ENCODE results near the gene ENPP1.
"Not testable (repeated sequence)": the region's sequence is repeated elsewhere in the genome, so short reads cannot be mapped to it uniquely, and the experiment has no call there.

Gene ENPP1

GRCh38 chr6:131910219-131910589 is 102.4 kb downstream of the ENPP1 start:
- no peaks in the 10 kb centered on the region for H3K9me3 ChIP-seq (ENCODE audit: control insufficient read depth, low read length)
- H2AFZ ChIP-seq = no peak overlapping the region
- H3K79me2 ChIP-seq = no peaks in the 10 kb centered on the region
- H3K4me2 ChIP-seq (ENCODE audit: low read length) = no peak overlapping the region
- H3K9ac ChIP-seq = no peak overlapping the region
- TF ChIP-seq CTCF (IDR thresholded peaks at IDR 0.05) = no peak
- H3K4me3 ChIP-seq (ENCODE audit: low read depth, low read length) = no peak overlapping the region
- no peaks in the 10 kb centered on the region for H3K36me3 ChIP-seq (ENCODE audit: control insufficient read depth, insufficient read depth, low read length)
- no peaks in the 10 kb centered on the region for H3K27me3 ChIP-seq (ENCODE audit: control insufficient read depth, insufficient read depth, low read length)
- H3K4me1 ChIP-seq = no peaks in the 10 kb centered on the region
- H3K27ac ChIP-seq = no peak overlapping the region

GRCh38 chr6:131910956-131911355 is 103.1 kb downstream of the ENPP1 start:
- no peak overlapping the region for H3K27ac ChIP-seq
- no peaks in the 10 kb centered on the region for H3K36me3 ChIP-seq (ENCODE audit: control insufficient read depth, insufficient read depth, low read length)
- H3K9me3 ChIP-seq (ENCODE audit: control insufficient read depth, low read length) = no peaks in the 10 kb centered on the region

GRCh38 chr6:131911951-131912350 is 104.1 kb downstream of the ENPP1 start:
- no peak for TF ChIP-seq CTCF (IDR thresholded peaks at IDR 0.05)
- Histone ChIP-seq H3K4me2 (ENCODE audit: low read length) (no peak overlapping the region), H3K4me1 (no peaks in the 10 kb centered on the region), H3K27ac (no peak overlapping the region), H3K27me3 (ENCODE audit: control insufficient read depth, insufficient read depth, low read length) (no peaks in the 10 kb centered on the region), H3K9ac (no peak overlapping the region), H3K79me2 (no peaks in the 10 kb centered on the region), H3K9me3 (ENCODE audit: control insufficient read depth, low read length) (no peaks in the 10 kb centered on the region), H3K36me3 (ENCODE audit: control insufficient read depth, insufficient read depth, low read length) (no peaks in the 10 kb centered on the region), H3K4me3 (ENCODE audit: low read depth, low read length) (no peak overlapping the region), H2AFZ (no peak overlapping the region)

More at GRCh38 chr6:131910956-131911355, 103.1 kb downstream of the ENPP1 start:
- Histone ChIP-seq H3K79me2 (no peaks in the 10 kb centered on the region), H3K9ac (no peak overlapping the region), H2AFZ (no peak overlapping the region), H3K4me3 (ENCODE audit: low read depth, low read length) (no peak overlapping the region), H3K4me1 (no peaks in the 10 kb centered on the region), H3K4me2 (ENCODE audit: low read length) (no peak overlapping the region), H3K27me3 (ENCODE audit: control insufficient read depth, insufficient read depth, low read length) (no peaks in the 10 kb centered on the region)
- no peak for TF ChIP-seq CTCF (IDR thresholded peaks at IDR 0.05)

GRCh38 chr6:131914234-131914633 is 106.4 kb downstream of the ENPP1 start:
- Histone ChIP-seq H3K4me1 (no peaks in the 10 kb centered on the region), H3K79me2 (no peaks in the 10 kb centered on the region), H3K9me3 (ENCODE audit: control insufficient read depth, low read length) (no peaks in the 10 kb centered on the region), H3K27me3 (ENCODE audit: control insufficient read depth, insufficient read depth, low read length) (no peaks in the 10 kb centered on the region), H3K36me3 (ENCODE audit: control insufficient read depth, insufficient read depth, low read length) (no peaks in the 10 kb centered on the region), H3K4me2 (ENCODE audit: low read length) (no peak overlapping the region), H3K27ac (no peak overlapping the region), H3K9ac (no peak overlapping the region), H3K4me3 (ENCODE audit: low read depth, low read length) (no peak overlapping the region), H2AFZ (no peak overlapping the region)
- no peak for TF ChIP-seq CTCF (IDR thresholded peaks at IDR 0.05)

GRCh38 chr6:131914967-131915751 is 107.3 kb downstream of the ENPP1 start:
- no peaks in the 10 kb centered on the region for H3K27me3 ChIP-seq (ENCODE audit: control insufficient read depth, insufficient read depth, low read length)
- no peak overlapping the region for H3K9ac ChIP-seq
- no peaks in the 10 kb centered on the region for H3K36me3 ChIP-seq (ENCODE audit: control insufficient read depth, insufficient read depth, low read length)
- H3K79me2 ChIP-seq = no peaks in the 10 kb centered on the region
- peak; percentile 88 for TF ChIP-seq CTCF (IDR thresholded peaks at IDR 0.05)
- H3K4me2 ChIP-seq (ENCODE audit: low read length) = no peak overlapping the region
- no peaks in the 10 kb centered on the region for H3K9me3 ChIP-seq (ENCODE audit: control insufficient read depth, low read length)
- H3K27ac ChIP-seq = no peak overlapping the region
- peak overlapping the region; percentile 9 for H2AFZ ChIP-seq
- H3K4me1 ChIP-seq = no peaks in the 10 kb centered on the region
- no peak overlapping the region for H3K4me3 ChIP-seq (ENCODE audit: low read depth, low read length)

- not testable (repeated sequence) for H3K4me1 ChIP-seq; H3K27ac ChIP-seq; H3K27me3 ChIP-seq (ENCODE audit: control insufficient read depth, insufficient read depth, low read length); H2AFZ ChIP-seq; H3K4me3 ChIP-seq (ENCODE audit: low read depth, low read length); H3K79me2 ChIP-seq; H3K9me3 ChIP-seq (ENCODE audit: control insufficient read depth, low read length); H3K9ac ChIP-seq; H3K4me2 ChIP-seq (ENCODE audit: low read length); H3K36me3 ChIP-seq (ENCODE audit: control insufficient read depth, insufficient read depth, low read length)
These were observed 108.4 kb downstream of the ENPP1 start for GRCh38 chr6:131916091-131916796.
